HCT116 (cell line): ENCODE data around the gene SPDYE2. TPM values are rescaled to one million over a fixed set of nuclear protein-coding genes. Genes with fewer than 3 reads are reported as not detected.
A peak's percentile ranks its signal among the peaks of the same experiment; 100 is the strongest.
"Not testable (repeated sequence)": the region's sequence is repeated elsewhere in the genome, so short reads cannot be mapped to it uniquely, and the experiment has no call there.

Experiments
- ATAC-seq: fragments of 200-7000 bp; cut with Tn5 transposase; 2 replicates; pipeline ENCODE4 v1.9.1; 2020; ENCODE audit warnings: mild to moderate bottlenecking, moderate library complexity
- BruUV-seq: library from RNA; stranded (reverse); fragments of 400-500 nt; replicated peaks from 2 replicates; lab custom pipeline; 2021; lab: Mats Ljungman, UMichigan
- CTCF ChIA-PET: fragments of 300-600 bp; sonication (Branson Sonifier 250); formaldehyde crosslinking; loops from one replicate; lab custom pipeline; 2021; ENCODE audit warnings: antibody characterized with exemption; lab: Charles Lee
- POLR2A ChIA-PET: fragments of 300-600, 350-600 bp; sonication (Branson Sonifier 250); formaldehyde crosslinking; loops from one replicate; lab custom pipeline; 2021; ENCODE audit warnings: antibody characterized with exemption; lab: Charles Lee
- RAD21 ChIA-PET, 2 experiments: fragments of 300-600 bp; sonication (Branson Sonifier 250); formaldehyde crosslinking; loops; one replicate each; lab custom pipeline; 2023; ENCODE audit warnings: low total read pairs in 2 of 2; ENCODE audit not compliant: uncharacterized antibody in 2 of 2, unreplicated experiment in 2 of 2, low non-redundant PET in 1 of 2; lab: Charles Lee
- DNase-seq: peaks from one replicate; pipeline ENCODE4 v3.0.0-alpha.2; 2010; ENCODE audit warnings: low read depth, low spot score
- H2AFZ ChIP-seq: fragments of 200-600 bp; shearing (Covaris generic), sonication (generic); 2 replicates; pipeline ENCODE4 v1.6.1; 2017; ENCODE audit warnings: low read depth, mixed run types, mixed read lengths, antibody characterized with exemption, low read length; ENCODE audit not compliant: poor library complexity, severe bottlenecking
- H3K27ac ChIP-seq: 2 replicates; pipeline ENCODE4 v1.5.1; 2012; ENCODE audit warnings: low read depth, low read length
- H3K27me3 ChIP-seq: fragments of 200-600 bp; sonication (generic); 2 replicates; pipeline ENCODE4 v1.6.1; 2016; ENCODE audit warnings: mixed run types, low read length, mixed read lengths; ENCODE audit not compliant: insufficient read depth
- H3K36me3 ChIP-seq, 2 experiments: fragments of 200-500 bp in 1 of 2; fragments of 200-600 bp in 1 of 2; sonication (Bioruptor generic) in 1 of 2; sonication (generic) in 1 of 2; 2 replicates each; pipeline versions ENCODE4 v1.5.1 to v1.6.1; 2014 to 2016; ENCODE audit warnings: low read length in 2 of 2, inconsistent platforms in 1 of 2, mixed read lengths in 1 of 2, mixed run types in 1 of 2; ENCODE audit not compliant: insufficient read depth in 2 of 2, control insufficient read depth in 1 of 2
- H3K4me1 ChIP-seq, 2 experiments: fragments of 200-600 bp in 1 of 2; sonication (generic) in 1 of 2; 2 replicates each; pipeline versions ENCODE4 v1.5.1 to v1.6.1; 2012 to 2017; ENCODE audit warnings: low read length in 2 of 2, inconsistent platforms in 1 of 2, mild to moderate bottlenecking in 1 of 2, mixed read lengths in 1 of 2, mixed run types in 1 of 2, moderate library complexity in 1 of 2; ENCODE audit not compliant: insufficient read depth in 2 of 2, control insufficient read depth in 1 of 2
- H3K4me2 ChIP-seq: fragments of 200-600 bp; sonication (generic); 2 replicates; pipeline ENCODE4 v1.6.1; 2017; ENCODE audit warnings: mixed run types, low read length, mixed read lengths
- H3K4me3 ChIP-seq, 2 experiments: fragments of 200-600 bp in 1 of 2; sonication (generic) in 1 of 2; replicated peaks in 1 of 2; 2 replicates each; pipeline ENCODE4 v1.5.1; 2011 to 2016; ENCODE audit warnings: low read length in 2 of 2, control low read depth in 1 of 2, low read depth in 1 of 2, mild to moderate bottlenecking in 1 of 2, mixed read lengths in 1 of 2, mixed run types in 1 of 2
- H3K79me2 ChIP-seq: fragments of 200-600 bp; sonication (generic); 2 replicates; pipeline ENCODE4 v1.6.1; 2017; ENCODE audit warnings: mild to moderate bottlenecking, mixed run types, low read length, moderate library complexity, mixed read lengths; ENCODE audit not compliant: insufficient read depth
- H3K9ac ChIP-seq: fragments of 200-600 bp; sonication (generic); 2 replicates; pipeline ENCODE4 v1.6.1; 2016; ENCODE audit warnings: low read length, mixed read lengths
- H3K9me2 ChIP-seq: fragments of 200-600 bp; sonication (generic), shearing (Covaris generic); 2 replicates; pipeline ENCODE4 v1.6.1; 2017; ENCODE audit warnings: mixed run types, mild to moderate bottlenecking, moderate library complexity; ENCODE audit not compliant: insufficient read depth
- H3K9me3 ChIP-seq, 2 experiments: fragments of 200-500 bp in 1 of 2; fragments of 200-600 bp in 1 of 2; sonication (Bioruptor generic) in 1 of 2; sonication (generic) in 1 of 2; 2 replicates each; pipeline ENCODE4 v1.6.1; 2014 to 2017; ENCODE audit warnings: low read length in 2 of 2, mixed read lengths in 2 of 2, inconsistent platforms in 1 of 2, low read depth in 1 of 2, mild to moderate bottlenecking in 1 of 2, mixed run types in 1 of 2, moderate library complexity in 1 of 2; ENCODE audit not compliant: control insufficient read depth in 1 of 2, insufficient read depth in 1 of 2
- H4K20me1 ChIP-seq: fragments of 200-600 bp; sonication (generic), shearing (Covaris generic); 2 replicates; pipeline ENCODE4 v1.6.1; 2017; ENCODE audit warnings: mixed run types, mild to moderate bottlenecking, moderate library complexity; ENCODE audit not compliant: insufficient read depth
- intact Hi-C: fragments of 100-400 bp; cut with micrococcal nuclease; formaldehyde crosslinking; loops from 2 replicates; pipeline ENCODE4 v1.10.0; 2022
- total RNA-seq: library from RNA; stranded (reverse); gene quantifications from one replicate; pipeline ENCODE4 v1.2.1, GENCODE V29; 2021; ENCODE audit not compliant: unreplicated experiment

Gene SPDYE2
- total RNA-seq, 1 experiment from 2014 or later: not detected

GRCh38 chr7:102609734-102610133 is 58.7 kb downstream of the SPDYE2 start:
- H3K27me3 ChIP-seq, H3K9me2 ChIP-seq, BruUV-seq, H3K79me2 ChIP-seq, H3K4me3 ChIP-seq, CTCF ChIA-PET, H3K4me2 ChIP-seq, RAD21 ChIA-PET, H2AFZ ChIP-seq, DNase-seq, H4K20me1 ChIP-seq, H3K27ac ChIP-seq, H3K9me3 ChIP-seq, H3K36me3 ChIP-seq, ATAC-seq, POLR2A ChIA-PET, H3K9ac ChIP-seq, intact Hi-C loops, H3K4me1 ChIP-seq: not testable (repeated sequence)

- H3K4me2 ChIP-seq, H3K9ac ChIP-seq, H3K36me3 ChIP-seq, ATAC-seq, CTCF ChIA-PET, H3K27me3 ChIP-seq, POLR2A ChIA-PET, H3K4me1 ChIP-seq, H4K20me1 ChIP-seq, H3K9me3 ChIP-seq, H3K9me2 ChIP-seq, H2AFZ ChIP-seq, H3K79me2 ChIP-seq, intact Hi-C loops, H3K27ac ChIP-seq, DNase-seq, RAD21 ChIA-PET, H3K4me3 ChIP-seq: not testable (repeated sequence)
- TSS peak; percentile 32 for BruUV-seq
Observed at GRCh38 chr7:102610441-102610840, 59.4 kb downstream of the SPDYE2 start.

DNA sequence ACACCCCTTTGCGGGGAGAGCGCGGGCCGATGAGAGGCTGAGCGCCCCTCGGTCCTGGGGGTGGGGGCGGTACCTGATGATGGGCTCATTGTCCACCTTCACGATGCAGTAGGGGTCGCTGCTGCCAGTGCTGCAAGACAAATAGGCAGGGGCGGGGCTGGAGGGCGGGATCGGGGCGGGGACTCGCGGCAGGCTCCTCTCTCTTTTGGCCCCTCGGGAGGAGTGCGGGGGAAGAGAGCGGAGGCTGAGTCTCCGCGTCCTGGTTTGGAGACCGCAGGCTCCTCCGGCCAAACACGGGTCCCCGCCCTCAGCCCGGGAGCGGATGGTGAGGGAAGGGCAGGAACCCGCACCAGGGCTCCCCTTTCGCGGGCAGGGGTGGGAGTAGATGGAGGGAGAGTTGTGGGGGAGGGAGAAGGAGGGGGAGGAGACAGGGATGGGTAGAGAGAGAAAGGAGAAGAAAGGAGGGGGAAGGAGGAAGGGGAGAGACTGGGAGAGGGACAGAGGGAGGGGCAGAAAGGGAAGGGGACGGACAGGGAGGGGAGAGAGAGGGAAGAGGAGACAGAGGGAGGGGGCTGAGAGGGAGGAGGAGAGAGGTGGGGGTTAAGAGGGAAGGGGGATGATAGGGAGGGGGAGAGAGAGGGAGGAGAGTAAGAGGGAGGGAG is 60.1 kb downstream of the SPDYE2 start:
- H3K4me1 ChIP-seq, H3K9ac ChIP-seq, H3K9me3 ChIP-seq, H4K20me1 ChIP-seq, intact Hi-C loops, H3K27ac ChIP-seq, H2AFZ ChIP-seq, H3K4me2 ChIP-seq, DNase-seq, BruUV-seq, H3K79me2 ChIP-seq, POLR2A ChIA-PET, H3K9me2 ChIP-seq, H3K4me3 ChIP-seq, RAD21 ChIA-PET, H3K36me3 ChIP-seq, CTCF ChIA-PET, H3K27me3 ChIP-seq: not testable (repeated sequence)
- ATAC-seq: peak; percentile 88

GRCh38 chr7:102611675-102612325 is 60.8 kb downstream of the SPDYE2 start:
- H3K27ac ChIP-seq, BruUV-seq, DNase-seq, H3K4me2 ChIP-seq, H3K9me3 ChIP-seq, H3K27me3 ChIP-seq, H3K36me3 ChIP-seq, H3K79me2 ChIP-seq, H3K9me2 ChIP-seq, ATAC-seq, H2AFZ ChIP-seq, H3K4me3 ChIP-seq, RAD21 ChIA-PET, H3K9ac ChIP-seq, H3K4me1 ChIP-seq, CTCF ChIA-PET, intact Hi-C loops, H4K20me1 ChIP-seq, POLR2A ChIA-PET: not testable (repeated sequence)
